Hypothalamus (tissue), 51 donors: Measurements from ENCODE around the gene SLC38A9.

ENCODE experiments used
- DNase-seq, 51 donors: peaks; one replicate each; lab custom pipeline; 2025; lab: John Stamatoyannopoulos, UW

The SLC38A9 gene

DNA sequence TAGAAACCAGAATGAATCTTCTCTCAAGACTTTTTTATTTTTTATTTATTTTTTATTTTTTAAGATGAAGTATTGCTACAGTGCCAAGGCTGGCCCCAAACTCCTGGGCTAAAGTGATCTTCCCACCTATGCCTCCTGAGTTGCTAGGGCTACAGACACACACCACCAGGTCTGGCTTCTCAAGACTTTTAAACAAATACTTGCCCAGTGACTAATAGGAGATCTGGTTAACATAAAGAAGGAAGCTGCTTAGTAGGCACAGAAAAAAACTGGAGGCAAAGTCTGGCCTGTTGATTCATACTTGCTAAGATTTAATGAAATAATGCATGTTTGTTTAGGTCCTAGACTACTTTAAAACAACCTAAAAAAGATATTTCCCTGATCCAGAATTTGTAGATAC is 43.8 kb downstream of the SLC38A9 start:
- DNase-seq: no peak

DNA sequence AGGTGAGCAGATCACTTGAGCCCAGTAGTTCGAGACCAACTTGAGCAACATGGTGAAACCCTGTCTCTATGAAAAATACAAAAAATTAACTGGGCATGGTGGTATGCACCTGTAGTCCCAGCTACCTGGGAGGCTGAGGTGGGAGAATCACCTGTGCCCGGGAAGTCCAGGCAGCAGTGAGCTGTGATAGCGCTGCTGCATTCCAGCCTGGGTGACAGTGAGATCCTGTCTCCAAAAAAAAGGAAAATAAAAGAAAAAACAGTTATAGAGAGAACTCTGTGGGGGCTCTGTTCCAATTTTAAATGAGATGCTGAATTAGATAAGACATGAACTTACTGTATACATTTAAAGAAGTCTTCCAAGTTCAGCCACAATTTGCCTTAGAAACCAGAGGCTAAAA is 44.2 kb downstream of the SLC38A9 start:
- no peak for DNase-seq

- no peak for DNase-seq
These were observed 47.1 kb downstream of the SLC38A9 start for GRCh38 chr5:55665065-55665464.

- no peak for DNase-seq
These were observed 54.7 kb downstream of the SLC38A9 start for GRCh38 chr5:55657443-55657842.

DNA sequence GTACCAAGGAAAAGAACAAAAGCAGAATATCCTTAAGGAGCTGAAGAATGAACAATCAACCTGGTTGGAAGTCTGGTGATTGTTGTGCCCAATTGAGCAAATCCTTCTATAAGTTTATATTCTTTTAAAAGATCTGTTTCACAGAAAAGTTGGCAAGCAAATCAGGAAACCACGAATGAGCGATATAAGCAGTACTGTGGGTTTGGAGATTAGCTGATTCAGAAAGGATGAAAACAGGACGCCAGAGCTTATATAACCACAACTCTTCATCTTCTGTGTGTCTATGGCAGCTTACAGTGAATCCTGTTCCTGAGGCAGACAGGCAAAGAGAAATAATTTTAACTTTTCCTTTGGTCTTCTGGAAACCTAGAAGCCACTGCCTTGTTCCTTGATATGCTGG is 61.7 kb downstream of the SLC38A9 start:
- no peak for DNase-seq

- no peak for DNase-seq
These were observed 62.2 kb downstream of the SLC38A9 start for GRCh38 chr5:55649963-55650362.

- DNase-seq: no peak
These were observed 66.8 kb downstream of the SLC38A9 start for GRCh38 chr5:55645304-55645703.

DNA sequence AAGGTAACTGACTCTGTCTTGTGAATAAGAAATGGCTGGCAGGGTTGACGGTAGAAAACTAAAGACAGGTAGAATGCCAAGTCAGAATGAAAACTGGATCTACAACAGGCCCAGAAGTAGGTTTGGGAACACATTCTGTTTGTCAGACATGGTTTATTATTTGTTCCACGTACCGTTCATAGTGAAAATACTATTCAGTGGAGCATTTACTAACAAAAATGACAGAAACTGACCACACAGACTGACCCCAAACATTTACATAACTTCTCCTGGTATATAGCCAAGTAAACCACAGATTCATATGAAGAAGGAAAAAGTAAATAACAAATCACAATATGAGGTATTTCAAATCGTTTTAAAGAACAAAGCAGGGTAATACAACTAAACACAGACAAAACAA is 73.7 kb downstream of the SLC38A9 start:
- no peak for DNase-seq

DNA sequence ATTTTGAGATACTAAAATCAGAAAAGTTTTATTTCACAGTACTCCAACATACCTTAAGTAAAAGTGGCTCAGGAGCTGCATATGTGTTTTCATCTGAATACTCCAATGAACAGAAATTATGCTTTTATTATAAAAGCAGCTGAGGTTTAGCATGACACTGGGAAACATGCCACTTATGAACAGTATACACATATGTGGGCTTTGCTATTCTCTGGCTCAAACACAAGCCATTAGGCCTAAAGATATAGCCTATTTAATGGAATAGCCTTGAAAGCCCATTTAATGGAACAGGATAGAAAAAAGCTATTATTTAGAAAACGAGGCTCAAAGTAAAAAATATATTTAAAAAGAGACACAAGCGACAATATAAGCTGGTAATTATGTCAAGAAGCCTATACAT is 74.1 kb downstream of the SLC38A9 start:
- no peak for DNase-seq

GRCh38 chr5:55636683-55637082 is 75.4 kb downstream of the SLC38A9 start:
- DNase-seq: no peak

DNA sequence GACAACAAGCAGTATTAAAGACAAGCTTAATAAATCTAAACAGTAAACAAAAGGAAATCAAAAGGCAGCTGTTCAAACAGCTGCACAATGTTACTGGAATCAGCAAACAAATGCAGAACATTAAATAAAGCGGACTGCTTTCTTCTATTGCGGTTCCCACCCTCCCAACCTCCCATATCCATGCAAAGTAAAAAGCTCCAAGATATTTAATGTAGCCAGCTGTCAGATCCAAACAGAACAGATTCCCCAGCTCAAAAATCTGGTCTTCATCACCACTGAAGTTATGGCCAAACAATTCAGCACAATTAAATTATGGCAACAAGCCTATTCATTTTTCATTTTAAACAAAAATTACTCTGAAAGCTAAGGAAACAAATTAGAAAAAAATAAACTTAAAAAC is 75.9 kb downstream of the SLC38A9 start:
- DNase-seq: no peak

GRCh38 chr5:55634866-55635265 is 77.3 kb downstream of the SLC38A9 start:
- no peak for DNase-seq

DNA sequence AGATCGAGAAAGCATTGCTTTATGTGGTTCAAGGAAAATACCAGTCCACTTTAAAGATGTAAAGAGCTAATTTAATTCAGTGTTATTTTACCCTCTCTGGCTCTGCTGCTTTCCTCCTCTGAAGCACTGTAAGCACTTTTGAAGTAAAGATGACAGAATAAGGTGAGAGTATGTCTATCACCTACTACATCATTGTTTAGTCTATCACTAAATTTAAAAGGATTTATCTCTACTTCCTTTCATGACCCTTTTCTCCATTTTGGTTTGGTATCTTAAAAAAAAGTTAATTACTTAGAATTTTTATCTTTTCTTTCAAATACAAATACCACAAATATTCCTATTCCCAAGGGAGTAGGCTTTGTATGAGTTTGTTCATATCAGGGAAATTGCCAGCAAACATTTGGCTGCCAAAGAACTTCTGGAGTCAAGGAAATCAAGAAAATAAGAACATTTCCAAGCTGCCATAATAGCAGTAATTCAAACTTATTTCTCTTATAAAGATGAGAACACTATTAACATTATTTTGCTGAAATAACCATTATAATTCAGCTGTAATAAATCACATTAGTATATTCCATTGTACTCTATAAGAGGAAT is 77.8 kb downstream of the SLC38A9 start:
- no peak for DNase-seq

GRCh38 chr5:55633574-55634208 is 78.4 kb downstream of the SLC38A9 start:
- no peak for DNase-seq

DNA sequence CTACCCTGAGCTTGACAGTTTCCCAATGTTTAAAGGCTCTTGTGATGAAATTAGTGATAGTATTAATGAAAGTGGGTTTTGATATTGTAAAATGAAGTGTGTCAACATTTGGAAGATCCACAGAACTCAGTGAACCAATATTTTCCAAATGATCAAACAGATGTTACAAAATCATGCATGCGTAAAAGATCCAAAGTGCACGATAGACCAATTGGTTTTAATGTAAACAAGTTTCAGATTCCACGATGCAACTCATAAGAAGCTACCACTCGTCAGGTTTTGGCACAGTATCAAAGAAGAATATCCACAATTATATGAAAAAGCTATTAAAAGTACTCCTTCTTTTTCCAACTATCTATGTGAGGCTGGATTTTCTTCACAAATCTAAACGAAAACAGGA is 82.3 kb downstream of the SLC38A9 start:
- no peak for DNase-seq

DNA sequence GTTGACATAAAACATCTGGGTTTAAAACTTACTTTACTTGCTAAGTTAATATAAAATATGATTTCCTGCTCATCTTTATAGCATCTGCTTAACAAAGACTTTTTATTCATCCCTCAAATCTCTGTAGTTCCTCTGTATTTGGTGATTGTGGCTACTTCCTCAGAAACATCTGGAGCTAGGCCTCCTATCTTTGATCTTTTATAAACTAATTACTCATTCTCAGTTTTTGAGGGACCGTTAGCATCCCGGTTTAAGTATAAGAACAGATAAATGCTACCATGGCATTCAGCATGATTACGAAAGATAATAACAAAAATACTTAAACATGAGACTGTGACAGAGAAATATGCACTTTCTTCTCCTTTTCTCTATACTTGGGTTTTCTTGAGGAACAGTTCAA is 85.3 kb downstream of the SLC38A9 start:
- no peak for DNase-seq

- DNase-seq: no peak
These were observed 86.2 kb downstream of the SLC38A9 start for GRCh38 chr5:55625913-55626312.

- DNase-seq: no peak
These were observed 86.6 kb downstream of the SLC38A9 start for GRCh38 chr5:55625589-55625909.

DNA sequence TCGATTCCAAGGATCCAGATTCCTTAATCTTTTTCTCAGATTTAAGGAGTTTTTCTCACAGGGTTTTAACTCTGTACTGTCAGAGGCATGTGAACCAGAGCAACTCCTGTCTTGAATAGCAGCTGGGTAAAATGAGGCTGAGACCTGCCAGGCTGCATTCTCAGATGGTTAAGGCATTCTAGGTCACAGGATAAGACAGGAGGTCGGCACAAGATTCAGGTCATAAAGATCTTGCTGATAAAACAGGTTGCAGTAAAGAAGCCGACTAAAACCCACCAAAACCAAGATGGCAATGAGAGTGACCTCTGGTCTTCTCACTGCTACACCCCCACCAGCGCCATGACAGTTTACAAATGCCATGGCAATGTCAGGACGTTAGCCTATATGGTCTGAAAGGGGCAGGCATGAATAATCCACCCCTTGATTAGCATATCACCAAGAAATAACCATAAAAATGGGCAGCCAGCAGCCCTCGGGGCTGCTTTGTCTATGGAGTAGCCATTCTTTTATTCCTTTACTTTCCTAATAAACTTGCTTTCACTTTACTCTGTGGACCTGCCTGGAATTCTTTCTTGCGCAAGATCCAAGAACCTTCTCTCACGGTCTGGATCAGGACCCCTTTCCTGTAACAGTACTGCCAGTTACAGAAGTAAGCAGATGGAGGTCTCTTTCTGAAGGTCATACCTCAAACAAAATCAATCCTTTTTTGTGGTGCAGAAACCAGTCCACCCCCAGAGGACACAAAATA is 87.1 kb downstream of the SLC38A9 start:
- DNase-seq: no peak

- no peak for DNase-seq
These were observed 88.3 kb downstream of the SLC38A9 start for GRCh38 chr5:55623789-55624188.

DNA sequence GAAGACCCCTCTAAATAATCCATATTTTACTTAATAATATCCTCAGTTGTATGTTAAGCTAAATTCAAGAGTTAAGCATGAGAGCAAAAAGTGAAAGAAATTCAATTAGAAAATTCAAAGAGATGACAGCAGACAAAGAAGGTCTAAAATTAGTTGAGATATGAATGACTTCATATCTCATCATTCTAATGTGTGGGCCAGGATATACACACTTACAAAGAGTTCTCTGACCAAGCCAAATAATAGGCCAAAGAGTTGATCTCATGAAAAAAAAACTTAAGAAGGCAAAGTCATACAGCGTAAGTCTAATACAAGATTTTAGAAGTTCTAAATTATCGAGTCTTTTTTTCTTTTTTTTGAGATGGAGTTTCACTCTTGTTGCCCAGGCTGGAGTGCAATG is 89.7 kb downstream of the SLC38A9 start:
- DNase-seq: no peak

GRCh38 chr5:55621229-55621628 is 90.9 kb downstream of the SLC38A9 start:
- DNase-seq: no peak
